ENCODE results near the gene ANGPTL8.

The ANGPTL8 gene

DNA sequence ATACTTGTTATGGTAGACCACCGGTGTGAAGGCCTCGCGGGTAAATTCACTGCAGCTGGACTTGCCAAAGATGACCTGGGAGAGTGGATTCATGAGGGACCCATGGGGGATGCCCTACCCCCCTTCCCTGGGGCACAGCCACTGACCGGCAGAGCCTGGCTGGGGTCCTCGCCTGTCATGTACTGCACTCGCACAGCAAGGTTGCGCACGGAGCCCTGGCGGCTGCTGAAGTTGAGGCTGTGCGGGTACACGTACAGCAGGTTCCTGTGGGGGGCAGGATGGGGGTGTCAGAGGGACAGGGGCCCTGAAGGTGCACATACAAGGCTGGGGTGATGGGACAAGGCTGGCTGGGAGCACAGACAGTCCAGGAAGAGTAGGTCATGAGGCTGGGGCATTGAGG, 1.4 kb upstream of the ANGPTL8 start:
- no peak for DNase-seq

DNA sequence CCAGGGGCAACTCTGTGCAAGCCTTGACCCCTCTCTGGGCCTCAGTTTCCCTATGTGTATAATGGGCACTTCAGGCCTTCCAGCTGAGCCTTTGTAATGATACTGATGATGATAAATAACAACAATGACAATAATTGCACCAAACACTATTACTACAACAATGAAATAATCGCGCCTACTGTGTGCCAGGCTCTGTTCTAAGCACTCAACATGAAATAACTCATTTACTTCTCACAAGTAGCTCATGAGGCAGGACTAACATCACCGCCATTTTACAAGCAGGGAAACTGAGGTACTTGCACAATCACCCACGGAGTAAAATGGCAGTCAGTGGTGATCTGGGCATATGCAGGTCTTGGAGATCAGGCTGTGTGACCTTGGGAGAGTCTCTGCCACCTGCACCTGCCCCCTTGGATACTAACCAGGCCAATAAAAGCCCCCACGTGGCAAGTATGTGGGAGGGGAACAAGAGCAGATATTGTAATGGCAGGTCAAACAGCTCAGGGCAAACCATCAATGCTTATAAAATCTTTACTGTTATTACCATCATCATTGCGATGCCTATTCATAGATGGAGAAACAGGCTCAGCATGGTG, 540 bp upstream of the ANGPTL8 start:
- no peak for DNase-seq

- no peak for DNase-seq
Measured at GRCh38 chr19:11240008-11240444, 607 bp downstream of the ANGPTL8 start.

DNA sequence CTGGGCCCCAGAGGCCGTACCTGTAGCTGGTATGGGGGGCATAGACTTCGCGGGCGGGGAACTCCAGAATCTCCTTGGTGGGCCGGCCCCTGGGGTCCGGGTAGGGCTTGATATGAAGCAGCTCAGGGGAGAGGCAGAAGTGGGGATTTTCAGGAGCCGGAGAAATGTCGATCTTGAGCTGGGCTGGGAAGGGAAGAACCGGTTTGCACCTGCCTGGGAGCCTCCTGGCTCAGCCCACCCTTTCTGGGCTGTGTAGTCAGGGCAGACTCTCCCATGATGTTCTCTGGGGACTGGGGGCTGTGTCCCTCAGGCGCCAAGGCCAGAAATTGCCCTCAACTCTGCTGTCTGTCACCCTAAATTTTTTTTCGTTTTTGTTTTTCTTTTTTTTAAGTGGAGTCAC, 2.6 kb downstream of the ANGPTL8 start:
- no peak for DNase-seq

GRCh38 chr19:11242864-11243797, 3.7 kb downstream of the ANGPTL8 start:
- DNase-seq, result peak; percentile 90

GRCh38 chr19:11243798-11244169, 4.4 kb downstream of the ANGPTL8 start:
- DNase-seq, result no peak

GRCh38 chr19:11244846-11245589, 5.6 kb downstream of the ANGPTL8 start:
- no peak for DNase-seq

DNA sequence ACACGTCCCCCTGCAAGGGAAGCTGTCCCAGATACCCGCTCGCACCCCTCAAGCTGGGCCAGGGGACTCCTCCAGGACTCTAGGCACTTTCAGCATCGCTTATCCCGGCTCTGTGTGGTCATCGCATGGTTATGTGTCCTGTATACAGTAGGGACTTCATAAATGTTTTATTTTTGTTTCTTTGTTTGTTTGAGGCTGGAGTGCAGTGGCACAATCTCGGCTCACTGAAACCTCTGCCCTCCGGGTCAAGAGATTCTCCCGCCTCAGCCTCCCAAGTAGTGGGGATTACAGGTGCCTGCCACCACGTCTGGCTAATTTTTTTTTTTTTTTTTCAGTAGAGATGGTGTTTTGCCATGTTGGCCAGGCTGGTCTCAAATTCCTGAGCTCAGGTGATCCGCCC, 7.5 kb downstream of the ANGPTL8 start:
- DNase-seq, result no peak

DNA sequence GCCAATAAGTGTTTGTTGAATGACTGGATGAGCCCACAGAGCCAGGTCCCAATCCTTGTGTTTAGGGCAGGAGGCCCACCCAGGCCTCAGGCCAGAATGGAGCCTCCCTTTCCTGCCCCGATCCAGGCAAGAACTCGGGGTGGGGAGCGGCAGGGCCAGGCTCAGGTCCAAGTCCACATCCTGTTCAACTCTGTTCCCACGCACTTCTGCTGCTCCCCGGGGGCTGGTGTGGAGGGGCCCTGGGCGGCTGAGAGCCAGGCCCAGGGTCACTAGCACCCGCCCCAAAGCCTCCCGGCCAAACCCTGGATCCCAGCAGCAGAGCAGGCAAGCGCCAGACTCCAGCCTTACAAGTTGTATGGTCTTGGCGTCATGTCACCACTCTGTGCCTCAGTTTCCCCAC, 8.0 kb downstream of the ANGPTL8 start:
- no peak for DNase-seq

GRCh38 chr19:11247934-11248333, 8.5 kb downstream of the ANGPTL8 start:
- DNase-seq, result no peak

- DNase-seq, result no peak
Measured at GRCh38 chr19:11248852-11249251, 9.4 kb downstream of the ANGPTL8 start.

DNA sequence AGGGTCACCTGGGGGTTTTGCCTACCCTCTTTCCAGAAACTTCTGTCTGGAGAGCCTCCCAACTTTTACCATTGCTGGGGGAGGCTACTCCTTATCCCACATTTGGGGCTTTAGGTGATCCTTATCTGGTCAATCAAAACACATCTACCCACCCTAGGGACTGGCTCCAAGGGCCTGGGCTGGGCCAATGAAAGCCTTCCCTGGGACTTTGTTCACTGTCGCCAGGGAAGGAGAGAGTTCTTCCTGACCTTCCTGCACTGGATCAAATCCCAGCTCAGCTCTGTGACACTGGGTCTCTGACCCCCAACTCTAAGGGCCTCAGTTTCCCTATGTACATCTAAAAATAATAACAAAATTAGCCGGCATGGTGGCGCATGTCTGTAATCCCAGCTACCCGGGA, 11.8 kb downstream of the ANGPTL8 start:
- DNase-seq, result no peak

GRCh38 chr19:11251650-11252314, 12.4 kb downstream of the ANGPTL8 start:
- no peak for DNase-seq

- DNase-seq, result no peak
Measured at GRCh38 chr19:11252665-11253355, 13.4 kb downstream of the ANGPTL8 start.

GRCh38 chr19:11254666-11255065, 15.2 kb downstream of the ANGPTL8 start:
- DNase-seq, result no peak

DNA sequence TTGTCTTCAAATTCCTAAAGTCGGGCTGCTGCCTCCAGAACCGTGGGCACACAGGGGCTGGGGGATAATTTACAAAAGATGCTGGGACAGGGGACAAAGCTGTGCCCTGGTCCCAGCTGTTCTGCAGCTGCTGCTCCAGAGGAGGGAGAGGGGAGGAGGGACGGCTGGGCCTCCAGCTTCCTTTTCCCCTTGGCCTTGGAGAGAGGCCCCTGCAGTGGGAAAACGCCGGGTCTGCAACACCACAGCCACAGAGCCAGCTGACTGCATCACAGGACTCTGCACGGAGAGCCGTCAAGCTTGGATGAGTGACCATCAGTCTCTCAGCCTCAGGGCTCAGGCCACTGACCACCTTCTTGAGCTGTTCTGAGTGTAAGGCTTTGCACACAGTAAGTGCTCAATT, 16.8 kb downstream of the ANGPTL8 start:
- DNase-seq, result no peak

- peak; percentile 10 for DNase-seq
Measured at GRCh38 chr19:11257846-11258380, 18.5 kb downstream of the ANGPTL8 start.

GRCh38 chr19:11260996-11261395, 21.6 kb downstream of the ANGPTL8 start:
- no peak for DNase-seq

DNA sequence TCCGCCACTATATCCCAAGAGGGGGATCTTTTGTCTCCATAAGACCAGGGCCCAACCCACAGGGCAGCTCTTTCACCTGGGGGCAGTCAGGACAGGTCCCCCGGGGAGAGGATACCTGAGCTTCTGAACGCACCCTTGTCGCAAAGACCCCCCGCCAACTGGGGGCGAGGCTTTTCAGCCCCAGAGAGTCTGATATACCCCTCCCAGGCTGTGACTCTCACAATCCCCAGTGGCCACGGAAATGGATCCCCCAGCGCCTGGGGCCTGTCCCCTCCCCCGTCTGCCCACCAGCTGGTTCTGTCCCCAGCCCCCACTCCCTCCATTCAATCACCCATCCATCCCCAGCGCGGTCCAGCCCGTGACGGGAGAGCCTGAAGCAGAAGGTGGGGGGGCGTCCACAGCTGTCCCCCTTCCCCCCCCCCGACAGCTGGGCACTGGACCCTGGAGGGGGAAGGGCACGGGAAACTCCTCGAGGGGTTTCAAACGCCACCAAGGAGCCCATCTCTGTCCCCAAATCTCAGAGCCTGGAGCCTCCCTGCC, 22.1 kb downstream of the ANGPTL8 start:
- no peak for DNase-seq

DNA sequence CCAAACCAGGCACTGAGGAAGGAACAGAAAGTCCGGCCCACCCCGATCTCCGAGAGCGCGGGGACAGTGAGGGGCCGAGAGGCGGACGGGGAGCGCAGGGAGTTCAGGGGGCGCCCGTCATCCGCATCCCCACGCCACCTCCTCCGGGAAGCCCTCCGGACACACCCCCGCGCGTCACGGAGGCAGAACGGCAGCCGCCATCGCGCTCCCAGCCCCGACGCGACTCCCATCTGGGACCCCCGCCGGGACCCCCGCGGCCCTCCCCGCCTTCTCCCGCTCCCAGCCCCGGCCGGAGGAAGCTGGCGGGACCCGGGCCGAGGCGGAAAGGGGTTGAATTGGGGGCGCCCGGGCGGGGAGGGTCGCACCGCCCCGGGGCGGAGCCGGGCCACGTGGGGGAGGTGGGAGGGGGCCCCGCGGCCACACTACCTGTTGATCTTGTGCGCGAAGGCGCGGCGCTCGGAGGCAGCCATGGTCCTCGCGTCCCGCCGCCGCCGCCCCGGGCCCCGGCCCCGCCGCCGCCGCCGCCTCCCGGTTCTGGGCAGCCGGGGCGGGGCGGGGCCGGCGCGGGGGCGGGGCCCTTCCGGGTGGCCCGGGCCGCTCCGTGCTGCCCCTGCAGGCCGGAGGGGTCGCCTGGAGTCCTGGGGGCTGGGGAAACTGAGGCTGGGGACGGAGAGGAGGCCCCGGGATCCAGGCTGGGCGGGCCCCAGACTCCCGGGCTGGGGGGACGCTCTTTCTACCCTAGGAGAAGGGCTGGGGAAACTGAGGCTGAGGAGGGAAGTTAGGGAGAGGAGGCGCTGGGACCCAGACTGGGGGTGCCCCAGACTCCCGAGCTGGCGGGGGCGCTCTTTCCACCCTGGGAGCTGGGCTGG, 22.8 kb downstream of the ANGPTL8 start, which contains the start of gene DOCK6:
Gene DOCK6, minus strand, starts transcription at position 554 of the 869 bp plus-strand sequence. Its CDS starts 84 bp downstream, at position 470.
- DNase-seq, result peak; percentile 20

DNA sequence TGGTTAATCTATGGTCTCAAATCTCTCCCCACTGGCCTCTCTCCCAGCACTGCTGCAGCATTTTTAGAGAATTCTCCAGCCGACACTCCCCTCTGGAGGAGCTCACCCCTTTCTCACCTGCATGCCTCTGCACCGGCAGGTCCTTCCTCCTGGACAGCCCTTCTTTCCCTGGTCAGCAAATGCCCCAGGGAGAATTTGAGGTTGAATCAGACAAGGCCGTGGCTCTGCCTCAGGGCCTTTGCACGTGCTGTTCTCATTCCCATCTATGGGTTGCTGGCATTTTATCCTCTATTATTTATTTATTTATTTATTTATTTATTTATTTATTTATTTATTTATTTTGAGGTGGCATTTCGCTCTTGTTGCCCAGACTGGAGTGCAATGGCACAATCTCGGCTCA, 24.3 kb downstream of the ANGPTL8 start:
- no peak for DNase-seq
